ENCODE data around the gene ACACA. TPM values are rescaled to one million over a fixed set of nuclear protein-coding genes. Genes with fewer than 3 reads are reported as not detected.

Gene ACACA
- total RNA-seq, 1 donor from 2014 or later = 14.3 TPM

- intact Hi-C loops (cut with micrococcal nuclease) = no loop called here
- no peak for ATAC-seq
- DNase-seq = no peak
These were observed 283.2 kb downstream of the ACACA start for GRCh38 chr17:37123386-37123785.

- DNase-seq (no peak), ATAC-seq (no peak)
- intact Hi-C loops (cut with micrococcal nuclease) = no loop called here
These were observed 285.0 kb downstream of the ACACA start for GRCh38 chr17:37121616-37122015.

GRCh38 chr17:37118366-37119137 is 288.1 kb downstream of the ACACA start:
- DNase-seq = no peak
- no peak for ATAC-seq
- intact Hi-C loops (cut with micrococcal nuclease) = no loop called here

GRCh38 chr17:37117373-37118142 is 289.1 kb downstream of the ACACA start:
- intact Hi-C loops (cut with micrococcal nuclease) = no loop called here
- ATAC-seq = no peak
- DNase-seq = no peak

GRCh38 chr17:37116671-37117185 is 289.9 kb downstream of the ACACA start:
- DNase-seq = no peak
- intact Hi-C loops (cut with micrococcal nuclease) = no loop called here
- no peak for ATAC-seq

- no peak for DNase-seq
- intact Hi-C loops (cut with micrococcal nuclease) = no loop called here
- no peak for ATAC-seq
These were observed 295.3 kb downstream of the ACACA start for GRCh38 chr17:37111329-37111728.

- ATAC-seq (no peak), DNase-seq (no peak)
- intact Hi-C loops (cut with micrococcal nuclease) = no loop called here
These were observed 295.9 kb downstream of the ACACA start for GRCh38 chr17:37110746-37111145.

GRCh38 chr17:37109731-37110710 is 296.6 kb downstream of the ACACA start:
- intact Hi-C loops (cut with micrococcal nuclease) = no loop called here
- ATAC-seq = no peak
- no peak for DNase-seq

- intact Hi-C loops (cut with micrococcal nuclease) = no loop called here
- ATAC-seq (no peak), DNase-seq (no peak)
These were observed 297.5 kb downstream of the ACACA start for GRCh38 chr17:37109106-37109505.

- intact Hi-C loops (cut with micrococcal nuclease) = no loop called here
- DNase-seq (peak; percentile 84), ATAC-seq (peak; percentile 99)
These were observed 299.1 kb downstream of the ACACA start for GRCh38 chr17:37107406-37108083.

GRCh38 chr17:37106049-37106448 is 300.6 kb downstream of the ACACA start:
- no peak for ATAC-seq
- intact Hi-C loops (cut with micrococcal nuclease) = no loop called here
- no peak for DNase-seq

GRCh38 chr17:37103231-37103630 is 303.4 kb downstream of the ACACA start:
- intact Hi-C loops (cut with micrococcal nuclease) = no loop called here
- DNase-seq (no peak), ATAC-seq (no peak)

- intact Hi-C loops (cut with micrococcal nuclease) = no loop called here
- ATAC-seq = no peak
- no peak for DNase-seq
These were observed 305.3 kb downstream of the ACACA start for GRCh38 chr17:37101306-37101705.

GRCh38 chr17:37100231-37100630 is 306.4 kb downstream of the ACACA start:
- intact Hi-C loops (cut with micrococcal nuclease) = no loop called here
- no peak for DNase-seq
- ATAC-seq = no peak

- ATAC-seq = no peak
- intact Hi-C loops (cut with micrococcal nuclease) = no loop called here
- no peak for DNase-seq
These were observed 307.5 kb downstream of the ACACA start for GRCh38 chr17:37098910-37099664.

GRCh38 chr17:37098152-37098551 is 308.5 kb downstream of the ACACA start:
- DNase-seq = no peak
- ATAC-seq = no peak
- intact Hi-C loops (cut with micrococcal nuclease) = no loop called here

GRCh38 chr17:37097154-37097553 is 309.5 kb downstream of the ACACA start:
- ATAC-seq (no peak), DNase-seq (no peak)
- intact Hi-C loops (cut with micrococcal nuclease) = no loop called here

GRCh38 chr17:37096071-37096470 is 310.6 kb downstream of the ACACA start:
- intact Hi-C loops (cut with micrococcal nuclease) = no loop called here
- DNase-seq (no peak), ATAC-seq (no peak)
